Measurements from ENCODE around the gene CCDC184.

The CCDC184 gene

DNA sequence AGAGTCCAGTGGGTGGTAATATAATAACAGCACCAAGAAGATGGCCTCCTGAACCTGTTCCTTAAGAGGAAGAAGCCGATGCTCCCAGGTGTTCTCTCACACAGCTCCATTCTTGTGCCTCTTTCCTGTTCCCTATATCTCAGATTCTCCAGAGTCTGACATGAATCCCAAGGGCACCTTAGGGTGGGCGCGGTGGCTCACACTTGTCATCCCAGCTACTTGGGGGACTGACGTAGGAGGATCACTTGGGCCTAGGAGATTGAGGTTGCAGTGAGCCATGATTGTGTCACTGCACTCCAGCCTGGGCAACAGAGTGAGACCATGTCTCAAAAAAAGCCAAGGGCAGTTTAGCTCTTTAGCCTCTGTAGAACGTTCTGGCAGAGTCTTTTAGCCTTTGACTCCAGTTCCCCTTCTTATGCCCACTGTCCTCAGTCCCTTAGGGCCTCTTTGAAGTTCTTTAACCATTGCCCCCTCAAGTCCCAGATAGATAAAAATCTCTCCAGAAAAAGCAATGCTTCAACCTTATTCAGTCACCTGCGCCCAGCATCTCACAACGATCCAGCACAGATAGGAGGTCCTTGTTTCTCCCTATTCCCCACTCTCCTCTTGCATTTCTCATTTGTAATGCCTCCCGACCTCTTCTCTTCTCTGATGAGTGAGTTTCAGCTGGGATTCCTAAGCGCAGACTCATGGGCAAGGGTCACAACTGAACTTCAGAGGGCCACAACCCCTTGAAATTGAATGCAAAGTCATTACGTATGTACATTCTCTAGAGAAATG, 4.7 kb downstream of the CCDC184 start:
- no peak overlapping the region for H3K9ac ChIP-seq (ENCODE audit: low read depth, low read length)
- H3K36me3 ChIP-seq (ENCODE audit: insufficient read depth, low read length): no peaks in the 10 kb centered on the region
- H3K4me1 ChIP-seq (ENCODE audit: insufficient read depth, low read length): peaks cover 9% of the 10 kb centered on the region; the same call in 1 of the 2 replicates
- H3K9me3 ChIP-seq (ENCODE audit: control insufficient read depth, insufficient read depth, low read length): no peaks in the 10 kb centered on the region

DNA sequence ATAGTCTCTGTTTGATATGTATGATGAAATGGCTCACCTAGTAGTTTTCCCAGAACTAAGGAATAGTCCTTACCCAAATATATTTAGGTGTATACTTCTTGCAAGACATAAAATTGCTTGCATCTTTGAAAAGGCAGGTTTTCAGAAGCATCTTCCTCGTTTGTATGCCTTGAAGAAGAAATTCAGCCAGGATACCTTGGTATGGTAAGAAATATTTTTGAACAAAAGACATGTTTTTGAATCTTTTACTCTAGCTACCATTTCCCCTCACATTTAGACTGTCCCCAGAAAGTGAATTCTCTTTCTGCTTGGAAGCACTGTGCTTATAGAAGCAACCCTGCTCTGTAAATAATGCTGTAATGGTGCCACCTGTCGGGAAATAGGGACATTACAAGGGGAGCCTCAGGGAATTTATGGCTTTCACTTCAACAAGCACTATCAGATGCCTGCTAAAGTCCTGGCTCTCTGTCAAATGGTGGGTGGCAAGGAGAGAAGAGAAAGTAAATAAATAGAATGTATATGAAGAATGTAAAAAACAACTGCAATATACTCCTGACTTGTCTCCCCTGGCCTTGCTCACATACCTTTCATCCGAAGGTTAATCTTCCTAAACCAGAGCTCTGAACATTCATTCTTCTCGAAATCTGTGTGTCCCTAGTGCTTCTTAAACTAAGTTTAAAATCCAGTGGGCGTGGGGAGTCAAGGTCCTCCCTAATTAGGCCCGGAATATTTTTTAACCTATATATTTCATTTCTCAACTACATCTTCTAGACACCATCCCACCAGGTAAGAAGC, 6.1 kb downstream of the CCDC184 start:
- Histone ChIP-seq H3K4me1 (ENCODE audit: insufficient read depth, low read length) (peaks cover 9% of the 10 kb centered on the region; the same call in 1 of the 2 replicates), H3K9me3 (ENCODE audit: control insufficient read depth, insufficient read depth, low read length) (no peaks in the 10 kb centered on the region), H3K36me3 (ENCODE audit: insufficient read depth, low read length) (no peaks in the 10 kb centered on the region), H3K9ac (ENCODE audit: low read depth, low read length) (no peak overlapping the region)

DNA sequence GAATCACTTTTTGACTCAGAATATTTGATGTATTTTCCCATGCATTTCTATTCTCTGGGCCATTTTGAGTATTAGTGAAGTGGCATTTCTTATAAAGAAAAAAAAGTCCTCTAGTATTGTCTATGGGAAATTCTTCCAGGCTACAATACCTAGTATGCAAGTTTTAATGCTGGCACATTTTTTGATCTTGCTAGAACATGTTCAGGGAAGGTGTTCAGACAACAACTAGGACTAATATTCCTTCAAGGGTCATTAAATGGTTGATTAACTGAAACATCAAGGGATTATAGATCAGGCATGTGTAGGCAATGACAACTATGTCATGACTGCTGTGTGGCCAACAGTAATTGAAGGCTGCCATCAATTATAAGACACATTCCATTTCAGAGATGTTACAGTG, 7.7 kb downstream of the CCDC184 start:
- H3K9me3 ChIP-seq (ENCODE audit: control insufficient read depth, insufficient read depth, low read length): no peaks in the 10 kb centered on the region
- no peaks in the 10 kb centered on the region for H3K4me1 ChIP-seq (ENCODE audit: insufficient read depth, low read length)

DNA sequence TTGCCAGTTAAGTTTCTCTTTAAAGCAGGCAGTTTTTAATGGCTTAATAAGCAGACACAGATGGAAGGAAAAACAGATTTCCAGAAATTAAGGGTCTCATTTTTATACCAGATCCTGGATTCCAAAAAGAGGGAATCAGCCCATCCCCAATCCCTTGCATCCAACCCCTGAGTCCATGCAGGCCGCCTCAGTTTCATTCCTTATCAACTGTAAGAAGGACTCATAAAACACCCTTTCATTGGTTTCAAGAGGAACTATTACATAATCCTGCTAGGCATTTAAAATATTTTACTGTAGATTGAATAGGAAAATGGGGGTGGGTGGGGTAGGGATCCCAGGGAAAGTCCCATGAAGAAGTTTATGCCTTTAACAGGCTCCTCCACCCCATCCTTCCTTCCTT, 9.4 kb downstream of the CCDC184 start:
- Histone ChIP-seq H3K4me1 (ENCODE audit: insufficient read depth, low read length) (no peaks in the 10 kb centered on the region), H3K36me3 (ENCODE audit: insufficient read depth, low read length) (no peaks in the 10 kb centered on the region), H3K9ac (ENCODE audit: low read depth, low read length) (no peak overlapping the region), H3K9me3 (ENCODE audit: control insufficient read depth, insufficient read depth, low read length) (no peaks in the 10 kb centered on the region)

More for the DNA sequence above, 7.7 kb downstream of the CCDC184 start:
- no peak overlapping the region for H3K9ac ChIP-seq (ENCODE audit: low read depth, low read length)
- no peaks in the 10 kb centered on the region for H3K36me3 ChIP-seq (ENCODE audit: insufficient read depth, low read length)

DNA sequence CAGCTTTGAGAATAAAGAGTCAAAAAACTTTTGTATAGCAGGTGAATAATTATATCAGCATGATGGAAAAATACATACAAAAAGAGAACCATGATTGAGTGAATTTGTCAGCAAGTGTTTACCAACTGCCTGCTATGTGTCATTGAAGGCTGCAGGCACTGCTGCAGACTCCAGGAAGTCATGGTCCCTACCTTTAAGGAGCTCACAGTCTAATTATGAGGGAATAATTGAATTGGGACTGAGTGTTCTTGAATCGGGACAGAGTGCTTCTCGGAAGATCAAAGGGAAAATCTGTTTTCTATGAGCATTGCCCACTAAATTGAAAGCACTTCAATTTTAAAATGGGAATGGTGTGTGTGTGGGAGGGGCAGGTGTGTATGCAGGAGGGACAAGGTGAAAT, 10.2 kb downstream of the CCDC184 start:
- H3K4me1 ChIP-seq (ENCODE audit: insufficient read depth, low read length): no peaks in the 10 kb centered on the region
- no peaks in the 10 kb centered on the region for H3K9me3 ChIP-seq (ENCODE audit: control insufficient read depth, insufficient read depth, low read length)
- H3K36me3 ChIP-seq (ENCODE audit: insufficient read depth, low read length): no peaks in the 10 kb centered on the region
- H3K9ac ChIP-seq (ENCODE audit: low read depth, low read length): no peak overlapping the region

DNA sequence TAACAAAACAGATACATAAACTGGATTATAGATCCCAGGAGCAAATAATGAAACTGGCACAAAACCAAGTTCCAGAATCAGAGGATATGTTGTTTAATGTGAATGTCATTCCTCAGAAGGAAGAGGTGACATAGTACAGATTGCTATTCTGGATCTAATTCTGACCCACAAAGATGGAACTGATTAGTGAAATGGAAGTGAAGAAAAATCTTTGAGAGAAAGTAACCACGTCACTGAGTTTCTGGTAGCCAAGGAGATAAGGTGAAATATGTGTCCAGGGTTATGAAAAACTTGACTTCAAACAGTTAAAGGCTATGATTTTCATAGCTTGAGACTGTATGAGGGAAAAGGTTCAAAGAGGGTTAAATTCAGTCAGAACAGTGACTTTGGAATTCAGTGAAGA, 11.4 kb downstream of the CCDC184 start:
- Histone ChIP-seq H3K9ac (ENCODE audit: low read depth, low read length) (no peak overlapping the region), H3K4me1 (ENCODE audit: insufficient read depth, low read length) (0 out of 2 replicates have a peak, but pooled peaks cover 4% of the 10 kb centered on the region), H3K36me3 (ENCODE audit: insufficient read depth, low read length) (no peaks in the 10 kb centered on the region), H3K9me3 (ENCODE audit: control insufficient read depth, insufficient read depth, low read length) (no peaks in the 10 kb centered on the region)

DNA sequence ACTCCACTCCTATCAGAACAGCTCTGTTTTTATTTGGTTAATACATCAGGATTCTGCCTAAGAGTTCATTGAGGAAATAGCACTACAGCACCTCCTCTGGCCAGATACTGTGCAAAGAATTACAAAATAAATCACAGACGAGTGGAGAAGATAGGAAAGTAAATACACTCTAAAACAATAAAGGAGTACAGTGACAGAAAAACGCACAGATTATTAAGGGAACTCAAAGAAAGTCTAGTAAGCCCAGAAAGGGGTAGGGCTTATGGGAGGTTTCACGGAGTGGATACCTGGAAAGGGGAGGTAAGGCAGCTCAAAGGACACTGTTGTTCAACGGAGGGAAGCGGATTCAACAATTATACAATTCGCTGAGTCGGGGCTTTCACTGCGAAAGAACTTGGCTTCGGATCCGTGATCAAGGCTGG, 14.1 kb downstream of the CCDC184 start:
- Histone ChIP-seq H3K9ac (ENCODE audit: low read depth, low read length) (peak overlapping the region; percentile 69), H3K9me3 (ENCODE audit: control insufficient read depth, insufficient read depth, low read length) (no peaks in the 10 kb centered on the region), H3K4me1 (ENCODE audit: insufficient read depth, low read length) (0 out of 2 replicates have a peak, but pooled peaks cover 4% of the 10 kb centered on the region), H3K36me3 (ENCODE audit: insufficient read depth, low read length) (no peaks in the 10 kb centered on the region)

DNA sequence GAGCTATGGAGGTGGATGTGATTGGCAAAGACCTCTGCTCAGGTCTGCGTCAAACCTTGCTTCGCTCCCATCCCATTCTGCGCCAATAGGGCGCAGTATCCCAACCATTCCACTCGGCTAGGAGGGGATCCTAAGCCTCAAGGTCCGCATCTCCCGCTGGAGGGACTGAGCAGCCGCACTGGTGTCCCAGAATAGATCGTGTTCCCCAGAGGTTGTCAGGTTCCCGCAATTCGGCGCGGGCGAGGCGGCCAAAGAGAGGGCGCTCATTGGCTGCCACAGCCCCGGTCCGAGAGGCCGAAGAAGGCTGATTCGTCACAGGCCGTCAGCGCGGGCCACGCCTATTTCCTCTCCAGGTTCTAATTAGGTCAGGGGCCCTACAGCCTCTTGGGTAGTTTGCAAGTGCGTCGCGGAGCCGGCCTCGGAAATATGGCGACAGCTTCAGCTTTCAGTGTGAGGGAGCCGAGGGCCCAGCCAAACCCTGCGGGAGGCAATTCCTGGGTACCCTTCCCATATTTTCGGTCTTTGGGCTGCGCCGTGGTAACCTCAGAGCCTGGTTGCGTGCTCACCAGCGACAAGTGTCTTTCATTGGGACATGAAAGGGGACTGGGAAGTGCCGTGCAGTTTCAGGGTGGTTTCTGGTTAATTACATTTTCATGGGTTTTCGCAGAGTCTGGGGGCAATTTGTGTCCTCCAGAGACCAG, 14.7 kb downstream of the CCDC184 start:
- no peaks in the 10 kb centered on the region for H3K9me3 ChIP-seq (ENCODE audit: control insufficient read depth, insufficient read depth, low read length)
- H3K9ac ChIP-seq (ENCODE audit: low read depth, low read length): peak overlapping the region; percentile 69
- 0 out of 2 replicates have a peak, but pooled peaks cover 4% of the 10 kb centered on the region for H3K4me1 ChIP-seq (ENCODE audit: insufficient read depth, low read length)
- H3K36me3 ChIP-seq (ENCODE audit: insufficient read depth, low read length): no peaks in the 10 kb centered on the region

DNA sequence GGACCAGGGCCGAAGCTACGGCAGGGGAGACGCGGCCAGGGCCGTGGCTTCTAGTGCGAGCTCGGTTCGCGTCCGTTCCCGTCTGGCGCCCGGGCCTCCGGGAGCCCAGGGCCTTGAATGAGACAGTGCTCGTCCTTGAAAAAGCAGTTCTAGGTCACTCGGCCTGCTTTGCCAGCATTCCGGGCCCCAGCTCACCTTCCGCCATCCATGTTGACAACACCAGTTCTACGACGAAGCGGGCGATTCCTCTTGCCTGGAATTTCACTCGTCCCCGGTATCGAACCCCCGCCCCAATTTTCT, 15.2 kb downstream of the CCDC184 start:
- H3K9ac ChIP-seq (ENCODE audit: low read depth, low read length): peak overlapping the region; percentile 69
- 0 out of 2 replicates have a peak, but pooled peaks cover 4% of the 10 kb centered on the region for H3K4me1 ChIP-seq (ENCODE audit: insufficient read depth, low read length)
- H3K36me3 ChIP-seq (ENCODE audit: insufficient read depth, low read length): no peaks in the 10 kb centered on the region
- no peaks in the 10 kb centered on the region for H3K9me3 ChIP-seq (ENCODE audit: control insufficient read depth, insufficient read depth, low read length)

DNA sequence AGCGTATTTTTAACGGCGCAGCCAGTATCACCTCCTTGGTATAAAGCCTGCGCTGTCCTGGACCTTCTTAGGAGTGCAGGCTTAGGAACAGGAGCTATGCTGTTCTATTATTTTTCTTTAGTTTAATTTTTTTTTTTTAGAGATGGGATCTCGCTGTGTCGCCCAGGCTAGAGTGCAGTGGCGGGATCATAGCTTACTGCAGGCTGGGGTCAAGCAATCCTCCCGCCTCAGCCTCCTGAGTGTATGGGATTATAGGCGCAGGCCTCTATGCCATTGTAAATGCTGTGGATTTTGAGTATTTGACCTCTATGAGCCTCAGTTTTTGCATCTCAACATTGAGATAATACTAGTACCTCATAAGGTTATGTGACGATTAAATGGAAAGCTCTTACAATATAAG, 15.5 kb downstream of the CCDC184 start:
- Histone ChIP-seq H3K36me3 (ENCODE audit: insufficient read depth, low read length) (no peaks in the 10 kb centered on the region), H3K4me1 (ENCODE audit: insufficient read depth, low read length) (0 out of 2 replicates have a peak, but pooled peaks cover 4% of the 10 kb centered on the region), H3K9me3 (ENCODE audit: control insufficient read depth, insufficient read depth, low read length) (no peaks in the 10 kb centered on the region), H3K9ac (ENCODE audit: low read depth, low read length) (peak overlapping the region; percentile 69)

DNA sequence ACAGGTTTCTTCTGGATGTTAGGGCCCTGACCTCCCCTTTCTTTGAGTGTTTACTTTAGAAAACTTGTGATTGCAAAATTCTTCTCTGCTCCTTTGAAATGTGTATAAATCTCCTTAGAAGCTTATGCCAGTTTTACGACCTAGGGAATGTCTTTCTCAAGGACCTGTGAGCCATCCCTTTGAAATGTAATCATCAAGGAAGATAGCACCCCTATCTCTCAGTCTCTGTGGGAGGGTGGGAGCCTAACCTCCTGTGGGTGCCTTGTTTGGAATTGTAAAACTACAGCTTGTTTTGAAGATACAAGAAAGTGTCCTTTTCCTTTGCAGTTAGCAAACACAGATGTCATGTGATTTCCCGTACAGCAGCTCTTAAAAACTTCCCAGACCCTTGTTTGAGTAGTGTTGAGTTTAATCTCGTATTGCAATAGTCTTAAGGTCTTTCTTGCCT, 16.4 kb downstream of the CCDC184 start:
- Histone ChIP-seq H3K36me3 (ENCODE audit: insufficient read depth, low read length) (no peaks in the 10 kb centered on the region), H3K9me3 (ENCODE audit: control insufficient read depth, insufficient read depth, low read length) (no peaks in the 10 kb centered on the region), H3K4me1 (ENCODE audit: insufficient read depth, low read length) (0 out of 2 replicates have a peak, but pooled peaks cover 4% of the 10 kb centered on the region), H3K9ac (ENCODE audit: low read depth, low read length) (no peak overlapping the region)

DNA sequence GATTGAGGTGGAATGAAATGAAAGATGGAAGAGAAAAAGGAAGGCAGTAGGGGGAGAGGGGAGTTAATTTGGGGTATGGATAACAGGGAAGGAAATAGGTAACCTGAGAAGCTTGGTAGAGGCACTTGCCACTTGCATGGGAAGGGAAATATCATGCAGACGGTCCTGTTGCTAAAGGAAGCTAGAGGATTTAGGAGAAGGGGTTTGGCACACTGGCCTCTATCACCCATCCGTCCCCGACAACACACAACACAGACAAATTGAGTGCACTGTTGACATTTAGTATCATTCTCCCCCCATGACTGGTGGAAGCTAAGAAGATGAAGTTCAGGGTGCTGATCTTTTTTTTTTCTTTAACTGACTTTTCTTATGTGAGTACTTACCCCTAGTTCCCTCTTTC, 17.6 kb downstream of the CCDC184 start:
- H3K9ac ChIP-seq (ENCODE audit: low read depth, low read length): no peak overlapping the region
- no peaks in the 10 kb centered on the region for H3K36me3 ChIP-seq (ENCODE audit: insufficient read depth, low read length)
- peaks cover 3% of the 10 kb centered on the region for H3K9me3 ChIP-seq (ENCODE audit: control insufficient read depth, insufficient read depth, low read length)
- H3K4me1 ChIP-seq (ENCODE audit: insufficient read depth, low read length): 0 out of 2 replicates have a peak, but pooled peaks cover 4% of the 10 kb centered on the region

DNA sequence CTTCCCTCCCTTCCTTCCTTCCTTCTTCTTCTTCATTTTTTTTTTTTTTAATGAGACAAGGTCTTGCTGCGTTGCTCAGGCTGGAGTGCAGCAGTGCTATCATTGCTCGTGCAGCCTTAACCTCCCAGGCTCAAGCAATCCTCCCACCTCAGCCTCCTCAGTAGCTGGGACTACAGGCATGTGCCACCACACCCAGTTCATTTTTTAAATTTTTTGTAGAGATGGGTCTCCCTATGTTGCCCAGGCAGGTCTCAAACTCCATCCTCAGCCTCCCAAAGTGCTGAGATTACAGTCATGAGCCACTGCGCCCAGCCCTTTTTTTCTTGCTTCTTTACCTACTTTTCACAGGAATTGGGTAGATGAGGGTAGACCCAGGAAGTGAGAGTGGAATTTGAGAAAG, 18.1 kb downstream of the CCDC184 start:
- Histone ChIP-seq H3K9ac (ENCODE audit: low read depth, low read length) (no peak overlapping the region), H3K36me3 (ENCODE audit: insufficient read depth, low read length) (no peaks in the 10 kb centered on the region), H3K4me1 (ENCODE audit: insufficient read depth, low read length) (0 out of 2 replicates have a peak, but pooled peaks cover 4% of the 10 kb centered on the region), H3K9me3 (ENCODE audit: control insufficient read depth, insufficient read depth, low read length) (peaks cover 4% of the 10 kb centered on the region)

DNA sequence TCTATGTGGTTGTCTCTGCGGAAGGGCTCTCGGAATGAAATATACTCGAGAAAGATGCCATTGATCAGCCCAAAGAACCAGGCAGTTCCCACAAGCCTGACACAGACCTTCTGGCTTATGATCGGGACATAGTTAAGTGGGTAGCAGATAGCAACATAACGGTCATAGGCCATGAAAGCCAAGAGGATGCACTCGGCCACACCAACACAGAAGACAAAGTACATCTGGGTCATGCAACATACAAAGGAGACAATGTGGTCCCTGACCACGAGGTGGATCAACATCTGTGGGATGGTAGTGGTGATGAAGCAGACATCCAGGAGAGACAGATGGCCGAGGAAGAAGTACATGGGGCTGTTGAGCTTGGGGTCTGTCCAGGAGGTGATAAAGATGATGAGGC, 19.3 kb downstream of the CCDC184 start:
- no peak overlapping the region for H3K9ac ChIP-seq (ENCODE audit: low read depth, low read length)
- H3K9me3 ChIP-seq (ENCODE audit: control insufficient read depth, insufficient read depth, low read length): peaks cover 8% of the 10 kb centered on the region
- 0 out of 2 replicates have a peak, but pooled peaks cover 4% of the 10 kb centered on the region for H3K4me1 ChIP-seq (ENCODE audit: insufficient read depth, low read length)
- no peaks in the 10 kb centered on the region for H3K36me3 ChIP-seq (ENCODE audit: insufficient read depth, low read length)

All from ES-I3 (cell line).